IPS DF 19.7 (cell line): ENCODE data around the gene PCSK5.
"Not testable (repeated sequence)": the region's sequence is repeated elsewhere in the genome, so short reads cannot be mapped to it uniquely, and the experiment has no call there.

Experiments used
- DNase-seq: peaks from one replicate; pipeline ENCODE4 v3.0.0-alpha.2; 2013; ENCODE audit warnings: low read depth, low spot score

The PCSK5 gene

GRCh38 chr9:76310577-76310976 is 420.1 kb downstream of the PCSK5 start:
- DNase-seq, result no peak

- DNase-seq, result no peak
Observed at GRCh38 chr9:76310991-76311390, 420.5 kb downstream of the PCSK5 start.

- no peak for DNase-seq
Observed at GRCh38 chr9:76311537-76311936, 421.1 kb downstream of the PCSK5 start.

- no peak for DNase-seq
Observed at GRCh38 chr9:76313771-76314170, 423.3 kb downstream of the PCSK5 start.

- no peak for DNase-seq
Observed at GRCh38 chr9:76314321-76314720, 423.8 kb downstream of the PCSK5 start.

GRCh38 chr9:76316069-76316468 is 425.6 kb downstream of the PCSK5 start:
- DNase-seq, result no peak

GRCh38 chr9:76319466-76319865 is 429.0 kb downstream of the PCSK5 start:
- DNase-seq, result not testable (repeated sequence)

- DNase-seq, result no peak
Observed at GRCh38 chr9:76321195-76321828, 430.8 kb downstream of the PCSK5 start.

- no peak for DNase-seq
Observed at GRCh38 chr9:76322810-76323209, 432.3 kb downstream of the PCSK5 start.

GRCh38 chr9:76323490-76323889 is 433.0 kb downstream of the PCSK5 start:
- no peak for DNase-seq

GRCh38 chr9:76324030-76324429 is 433.6 kb downstream of the PCSK5 start:
- DNase-seq, result not testable (repeated sequence)

- no peak for DNase-seq
Observed at GRCh38 chr9:76330034-76330433, 439.6 kb downstream of the PCSK5 start.

- DNase-seq, result no peak
Observed at GRCh38 chr9:76333388-76333787, 442.9 kb downstream of the PCSK5 start.

- no peak for DNase-seq
Observed at GRCh38 chr9:76333964-76334363, 443.5 kb downstream of the PCSK5 start.

- DNase-seq, result no peak
Observed at GRCh38 chr9:76336027-76336426, 445.6 kb downstream of the PCSK5 start.

- no peak for DNase-seq
Observed at GRCh38 chr9:76338418-76338817, 447.9 kb downstream of the PCSK5 start.

- no peak for DNase-seq
Observed at GRCh38 chr9:76341616-76342015, 451.1 kb downstream of the PCSK5 start.

GRCh38 chr9:76342201-76342600 is 451.7 kb downstream of the PCSK5 start:
- no peak for DNase-seq

GRCh38 chr9:76342858-76343257 is 452.4 kb downstream of the PCSK5 start:
- DNase-seq, result no peak

- DNase-seq, result no peak
Observed at GRCh38 chr9:76349865-76350264, 459.4 kb downstream of the PCSK5 start.

- DNase-seq, result no peak
Observed at GRCh38 chr9:76351006-76351405, 460.5 kb downstream of the PCSK5 start.

- DNase-seq, result no peak
Observed at GRCh38 chr9:76352026-76352620, 461.6 kb downstream of the PCSK5 start.

GRCh38 chr9:76353280-76353679 is 462.8 kb downstream of the PCSK5 start:
- no peak for DNase-seq

- DNase-seq, result no peak
Observed at GRCh38 chr9:76354221-76354620, 463.7 kb downstream of the PCSK5 start.
